ENCODE results near the gene SPAG17.
"Not testable (repeated sequence)": the region's sequence is repeated elsewhere in the genome, so short reads cannot be mapped to it uniquely, and the experiment has no call there.

The SPAG17 gene

GRCh38 chr1:117967477-117967876, 217.6 kb downstream of the SPAG17 start:
- no peak for DNase-seq

DNA sequence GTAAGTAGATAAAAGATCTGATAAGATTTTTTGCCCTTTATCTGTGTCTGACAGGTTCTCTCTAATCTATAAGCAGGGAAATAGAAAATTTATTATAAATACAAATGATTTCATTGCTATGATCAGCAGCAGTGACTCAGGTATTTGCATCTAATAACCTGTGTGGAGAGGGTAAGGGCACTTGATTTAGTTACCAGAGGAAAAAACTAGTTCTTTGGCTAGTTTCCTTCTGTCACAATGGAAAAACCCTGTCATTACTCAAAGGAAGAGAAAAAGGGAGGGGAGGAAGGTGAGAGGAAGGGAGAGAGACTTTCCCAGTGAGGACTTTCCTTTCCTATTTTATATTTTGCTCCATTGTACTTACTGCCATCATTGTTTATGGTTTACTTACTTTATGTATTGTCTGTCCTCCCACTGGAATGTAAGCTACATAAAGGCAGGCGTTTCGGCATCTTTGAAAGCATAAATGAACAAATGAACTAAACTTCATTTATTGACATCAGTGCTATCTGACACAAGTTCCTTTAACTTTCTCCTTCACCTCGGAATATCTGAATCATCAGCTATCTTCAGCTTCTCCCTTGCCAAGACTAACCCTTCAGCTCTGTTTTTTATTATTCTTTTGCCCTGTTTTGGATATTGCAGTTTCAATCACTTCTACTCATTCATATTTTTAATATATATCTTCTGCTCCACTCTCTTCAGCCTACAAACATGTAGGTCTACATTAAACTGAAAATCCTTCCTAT, 220.6 kb downstream of the SPAG17 start:
- no peak for DNase-seq

GRCh38 chr1:117959364-117959763, 225.7 kb downstream of the SPAG17 start:
- no peak for DNase-seq

- DNase-seq = no peak
Observed at GRCh38 chr1:117952386-117952785, 232.6 kb downstream of the SPAG17 start.

GRCh38 chr1:117942293-117942692, 242.7 kb downstream of the SPAG17 start:
- no peak for DNase-seq

DNA sequence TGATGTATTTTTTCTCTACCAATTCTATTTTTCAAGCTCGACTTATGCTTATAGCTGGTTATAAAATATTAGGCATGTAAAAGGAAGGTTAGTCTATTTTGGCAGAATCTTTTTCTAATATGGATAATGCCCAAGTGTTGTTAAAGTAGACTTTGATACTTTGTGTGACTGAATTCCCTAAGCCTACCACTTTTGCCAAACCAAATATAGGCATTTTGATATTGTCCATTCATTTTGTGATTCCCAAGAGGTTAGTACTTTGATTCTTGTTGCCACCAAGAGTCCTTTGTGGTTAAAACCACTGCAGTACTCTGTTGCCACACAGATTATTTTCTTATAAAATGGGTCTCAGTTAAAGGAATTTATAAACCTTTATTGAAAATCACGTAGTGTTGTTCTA, 251.3 kb downstream of the SPAG17 start:
- DNase-seq = no peak

GRCh38 chr1:117932576-117932975, 252.5 kb downstream of the SPAG17 start:
- no peak for DNase-seq

DNA sequence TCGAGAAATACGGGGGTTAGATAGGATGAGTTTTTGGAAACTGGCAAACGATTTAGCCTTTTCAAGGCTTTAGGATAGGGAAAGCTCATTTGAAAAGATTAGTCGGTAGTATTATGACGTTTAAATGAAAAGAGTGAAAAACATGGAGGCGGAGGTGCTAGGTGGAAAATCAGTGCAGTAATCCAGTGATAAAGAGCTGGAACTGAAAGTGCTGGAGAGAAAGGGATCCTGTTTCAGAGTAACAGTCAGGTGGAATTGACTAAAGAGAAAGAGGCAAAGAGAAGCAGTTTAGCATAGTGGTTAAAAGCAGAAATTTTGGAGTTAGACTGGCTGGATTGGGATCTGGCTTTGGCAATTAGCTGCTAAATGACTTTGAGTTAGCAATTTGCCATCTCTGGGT, 254.5 kb downstream of the SPAG17 start:
- DNase-seq = no peak

- DNase-seq = no peak
Observed at GRCh38 chr1:117930173-117930447, 254.9 kb downstream of the SPAG17 start.

GRCh38 chr1:117929343-117930172, 255.5 kb downstream of the SPAG17 start, which contains the start of the genes GDAP2 and WDR3:
Gene GDAP2, minus strand, starts transcription at chr1:117929621. Its CDS starts 9,264 bp downstream, at chr1:117920357.
Gene WDR3, plus strand, starts transcription at chr1:117929739. Its CDS starts 3,581 bp downstream, at chr1:117933320.
- DNase-seq = peak; percentile 96

DNA sequence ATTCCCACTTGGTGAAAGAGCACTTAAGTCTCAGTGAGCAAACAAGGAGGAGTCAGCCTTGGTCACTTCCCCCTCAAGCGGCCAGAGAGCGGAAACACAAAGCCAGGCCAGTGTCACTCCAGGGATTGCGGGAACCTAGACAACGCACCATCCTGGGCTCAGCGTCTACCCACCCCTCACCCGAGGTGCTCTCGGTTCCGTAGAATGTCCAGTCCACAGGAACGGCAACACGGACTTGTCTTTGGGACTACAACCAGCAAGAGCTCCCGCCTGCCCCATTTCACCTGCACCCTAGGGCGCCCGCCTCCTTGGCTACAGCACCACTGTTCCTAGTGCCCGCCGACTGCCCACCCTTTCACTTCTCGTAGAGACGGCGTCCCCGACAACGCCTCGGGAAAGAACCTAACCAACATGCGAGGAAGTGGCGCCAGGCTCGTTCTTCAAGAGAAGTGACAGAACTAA, 256.1 kb downstream of the SPAG17 start:
- peak; percentile 42 for DNase-seq

GRCh38 chr1:117925981-117926380, 259.0 kb downstream of the SPAG17 start:
- no peak for DNase-seq

GRCh38 chr1:117922717-117923116, 262.3 kb downstream of the SPAG17 start:
- not testable (repeated sequence) for DNase-seq

DNA sequence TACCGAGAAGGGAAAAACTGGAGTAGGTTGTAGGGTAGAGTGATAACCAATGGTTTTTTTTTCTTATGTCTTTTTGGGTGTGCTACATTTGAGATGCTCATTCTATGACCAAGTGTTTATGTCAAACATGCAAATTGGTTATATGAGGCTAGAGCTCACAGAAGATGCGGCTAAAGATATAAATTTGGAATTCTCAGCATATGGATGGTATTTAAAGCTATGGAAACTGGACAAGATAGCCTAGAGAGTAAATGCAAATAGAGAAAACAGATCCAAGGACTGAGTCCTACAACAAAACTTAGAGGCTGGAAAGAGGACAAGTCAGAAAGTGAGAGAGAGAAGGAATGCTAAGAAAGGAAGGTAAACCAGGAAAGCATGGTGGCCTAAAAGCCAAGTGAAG, 263.0 kb downstream of the SPAG17 start:
- DNase-seq = no peak

DNA sequence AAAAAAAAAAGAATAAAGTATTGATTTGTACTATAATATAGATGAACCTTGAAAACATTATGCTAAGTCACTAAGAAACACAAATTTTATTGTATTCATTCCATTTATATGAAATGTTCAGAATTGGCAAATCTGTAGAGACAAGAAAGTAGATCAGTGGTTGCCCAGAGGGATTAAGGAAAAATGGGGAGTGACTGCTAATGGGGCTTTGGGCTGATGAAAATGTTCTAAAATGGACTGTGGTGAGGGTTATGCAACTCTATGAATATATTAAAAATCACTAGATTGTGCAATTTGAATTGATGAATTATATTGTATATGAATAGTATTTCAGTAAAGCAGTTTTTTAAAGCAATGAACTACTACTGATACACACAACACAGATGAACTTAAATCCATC, 265.7 kb downstream of the SPAG17 start:
- no peak for DNase-seq

DNA sequence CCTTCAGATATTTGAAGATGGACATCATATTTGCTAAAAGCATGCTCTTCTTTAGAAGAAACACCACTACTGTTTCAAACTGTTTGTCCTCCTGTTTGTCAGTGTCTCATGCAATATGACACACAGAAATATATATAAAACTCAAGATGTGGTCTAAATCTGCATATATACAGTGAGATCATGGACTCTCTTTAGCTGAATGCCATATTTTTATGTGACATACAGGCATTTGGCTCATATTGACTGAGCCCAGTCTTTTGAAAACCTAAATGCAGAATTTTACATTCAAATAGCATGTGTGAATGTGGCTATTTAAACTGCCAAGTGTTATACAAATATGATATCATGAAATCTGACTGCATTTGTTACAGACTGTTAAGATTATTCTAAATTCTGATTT, 274.0 kb downstream of the SPAG17 start:
- no peak for DNase-seq

DNA sequence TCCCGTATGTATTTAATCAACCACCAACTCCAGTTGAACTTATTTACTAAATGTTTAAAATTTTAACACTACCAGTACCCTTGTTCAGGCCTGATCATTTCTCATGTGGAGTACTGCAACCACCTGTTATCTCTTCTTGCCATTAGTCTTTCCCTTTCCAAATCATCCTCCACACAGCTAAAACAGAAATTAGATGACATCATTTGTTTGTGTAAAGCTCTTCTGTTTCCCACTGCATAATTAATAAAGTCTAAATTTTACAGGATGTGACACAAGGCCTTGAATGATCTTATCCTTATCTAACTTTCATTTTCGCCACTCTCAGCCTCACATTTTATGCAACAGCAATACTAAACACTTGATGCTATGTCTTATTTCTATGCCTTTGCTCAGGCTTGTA, 280.0 kb downstream of the SPAG17 start:
- DNase-seq = no peak

DNA sequence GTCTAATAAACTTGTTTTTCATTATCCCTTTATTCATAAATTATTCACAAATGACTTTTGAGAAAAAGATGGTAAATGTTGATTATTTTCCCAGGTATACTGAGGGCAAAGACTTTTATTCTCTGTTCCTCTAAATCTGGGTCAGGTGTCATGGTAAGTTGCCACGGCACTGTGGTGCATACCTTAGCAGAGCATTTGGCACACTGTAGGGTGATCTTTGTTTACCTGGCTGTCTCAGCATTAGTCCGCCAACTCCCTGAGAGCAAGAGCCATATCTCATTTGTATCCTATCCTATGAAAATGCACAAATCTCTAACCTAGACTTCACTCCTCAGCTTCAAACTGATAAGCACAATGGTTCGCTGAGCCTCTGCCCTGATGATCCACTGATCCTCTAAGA, 280.5 kb downstream of the SPAG17 start:
- no peak for DNase-seq
